GM06990 (cell line): ENCODE measurements around the gene ZNF462.

Experiments used
- DNase-seq: peaks from one replicate; pipeline ENCODE4 v3.0.0-alpha.2; 2011; ENCODE audit not compliant: insufficient read length; ENCODE audit errors: extremely low read depth
- H3K27me3 ChIP-seq: replicated peaks from 2 replicates; pipeline ENCODE4 v1.6.0; 2011; ENCODE audit warnings: low read length; ENCODE audit not compliant: control insufficient read depth, insufficient read depth
- H3K36me3 ChIP-seq: 2 replicates; pipeline ENCODE4 v1.5.1; 2011; ENCODE audit warnings: low read length; ENCODE audit not compliant: control insufficient read depth, insufficient read depth
- H3K4me3 ChIP-seq: replicated peaks from 2 replicates; pipeline ENCODE4 v1.5.1; 2011; ENCODE audit warnings: low read depth, mild to moderate bottlenecking, control low read depth, low read length
- TF ChIP-seq, protein P1 (sequence below): IDR thresholded peaks from 2 replicates; pipeline ENCODE4 v1.5.1; 2011; ENCODE audit warnings: low read length, control low read depth, mild to moderate bottlenecking, inconsistent platforms; ENCODE audit not compliant: insufficient read depth, poor library complexity, severe bottlenecking

Gene ZNF462, protein sequence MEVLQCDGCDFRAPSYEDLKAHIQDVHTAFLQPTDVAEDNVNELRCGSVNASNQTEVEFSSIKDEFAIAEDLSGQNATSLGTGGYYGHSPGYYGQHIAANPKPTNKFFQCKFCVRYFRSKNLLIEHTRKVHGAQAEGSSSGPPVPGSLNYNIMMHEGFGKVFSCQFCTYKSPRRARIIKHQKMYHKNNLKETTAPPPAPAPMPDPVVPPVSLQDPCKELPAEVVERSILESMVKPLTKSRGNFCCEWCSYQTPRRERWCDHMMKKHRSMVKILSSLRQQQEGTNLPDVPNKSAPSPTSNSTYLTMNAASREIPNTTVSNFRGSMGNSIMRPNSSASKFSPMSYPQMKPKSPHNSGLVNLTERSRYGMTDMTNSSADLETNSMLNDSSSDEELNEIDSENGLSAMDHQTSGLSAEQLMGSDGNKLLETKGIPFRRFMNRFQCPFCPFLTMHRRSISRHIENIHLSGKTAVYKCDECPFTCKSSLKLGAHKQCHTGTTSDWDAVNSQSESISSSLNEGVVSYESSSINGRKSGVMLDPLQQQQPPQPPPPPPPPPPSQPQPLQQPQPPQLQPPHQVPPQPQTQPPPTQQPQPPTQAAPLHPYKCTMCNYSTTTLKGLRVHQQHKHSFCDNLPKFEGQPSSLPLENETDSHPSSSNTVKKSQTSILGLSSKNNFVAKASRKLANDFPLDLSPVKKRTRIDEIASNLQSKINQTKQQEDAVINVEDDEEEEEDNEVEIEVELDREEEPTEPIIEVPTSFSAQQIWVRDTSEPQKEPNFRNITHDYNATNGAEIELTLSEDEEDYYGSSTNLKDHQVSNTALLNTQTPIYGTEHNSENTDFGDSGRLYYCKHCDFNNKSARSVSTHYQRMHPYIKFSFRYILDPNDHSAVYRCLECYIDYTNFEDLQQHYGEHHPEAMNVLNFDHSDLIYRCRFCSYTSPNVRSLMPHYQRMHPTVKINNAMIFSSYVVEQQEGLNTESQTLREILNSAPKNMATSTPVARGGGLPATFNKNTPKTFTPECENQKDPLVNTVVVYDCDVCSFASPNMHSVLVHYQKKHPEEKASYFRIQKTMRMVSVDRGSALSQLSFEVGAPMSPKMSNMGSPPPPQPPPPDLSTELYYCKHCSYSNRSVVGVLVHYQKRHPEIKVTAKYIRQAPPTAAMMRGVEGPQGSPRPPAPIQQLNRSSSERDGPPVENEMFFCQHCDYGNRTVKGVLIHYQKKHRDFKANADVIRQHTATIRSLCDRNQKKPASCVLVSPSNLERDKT (N-terminal part only)

DNA sequence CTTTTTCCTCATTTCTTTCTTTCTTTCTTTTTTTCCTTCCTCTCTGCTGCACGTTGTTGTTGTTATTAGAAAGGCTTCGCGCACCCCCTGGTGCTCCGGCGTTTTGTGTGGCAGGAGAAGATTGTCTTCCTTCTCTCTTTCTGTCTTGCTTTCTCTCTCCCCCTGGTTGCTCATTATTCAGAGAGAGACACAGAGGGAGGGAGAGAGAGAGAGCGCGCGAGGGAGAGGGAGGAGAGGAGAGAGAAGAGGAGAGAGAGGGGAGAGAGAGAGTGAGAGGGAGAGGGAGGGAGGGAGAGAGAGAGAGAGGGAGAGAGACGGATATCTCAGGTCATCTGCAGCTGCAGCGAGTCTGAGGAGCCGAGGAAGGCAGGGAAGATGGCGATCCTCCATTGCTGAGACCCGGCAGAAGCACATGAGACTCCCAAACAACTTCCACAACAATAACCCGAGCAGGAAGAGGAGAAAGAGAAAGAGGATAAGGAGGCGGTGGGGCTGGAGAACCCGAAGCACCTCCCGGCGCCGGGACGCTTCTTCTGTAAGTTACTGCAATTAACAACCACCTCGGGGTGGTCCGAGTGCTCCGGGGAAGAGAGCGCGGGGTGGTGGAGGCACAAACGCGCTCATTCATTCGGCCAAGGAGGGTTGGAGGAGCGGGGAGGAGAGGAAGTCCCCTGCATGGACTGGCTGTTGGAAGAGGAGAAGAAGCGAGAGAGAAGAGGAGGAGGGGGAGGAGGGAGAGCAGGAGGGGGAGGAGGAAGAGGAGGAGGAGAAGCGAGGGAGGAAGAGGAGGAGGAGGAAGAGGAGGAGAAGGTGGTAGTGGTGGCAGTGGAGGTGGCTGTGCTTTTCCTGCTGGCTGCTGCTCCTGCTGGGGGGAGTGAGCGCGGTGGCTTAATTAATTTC is at the start of gene ZNF462:
Gene ZNF462, plus strand, starts transcription at position 346 of the 900 bp plus-strand sequence. CDS start 60,218 bp downstream, outside the sequence.
- peak within 1 kb of the TSS; percentile 75 for H3K4me3 ChIP-seq
- no peaks in the 10 kb centered on the region for H3K36me3 ChIP-seq
- peaks cover 1% of the 10 kb centered on the region; the same call in 1 of the 2 replicates for H3K27me3 ChIP-seq
- DNase-seq: peak; percentile 11
- TF ChIP-seq, protein P1, sequence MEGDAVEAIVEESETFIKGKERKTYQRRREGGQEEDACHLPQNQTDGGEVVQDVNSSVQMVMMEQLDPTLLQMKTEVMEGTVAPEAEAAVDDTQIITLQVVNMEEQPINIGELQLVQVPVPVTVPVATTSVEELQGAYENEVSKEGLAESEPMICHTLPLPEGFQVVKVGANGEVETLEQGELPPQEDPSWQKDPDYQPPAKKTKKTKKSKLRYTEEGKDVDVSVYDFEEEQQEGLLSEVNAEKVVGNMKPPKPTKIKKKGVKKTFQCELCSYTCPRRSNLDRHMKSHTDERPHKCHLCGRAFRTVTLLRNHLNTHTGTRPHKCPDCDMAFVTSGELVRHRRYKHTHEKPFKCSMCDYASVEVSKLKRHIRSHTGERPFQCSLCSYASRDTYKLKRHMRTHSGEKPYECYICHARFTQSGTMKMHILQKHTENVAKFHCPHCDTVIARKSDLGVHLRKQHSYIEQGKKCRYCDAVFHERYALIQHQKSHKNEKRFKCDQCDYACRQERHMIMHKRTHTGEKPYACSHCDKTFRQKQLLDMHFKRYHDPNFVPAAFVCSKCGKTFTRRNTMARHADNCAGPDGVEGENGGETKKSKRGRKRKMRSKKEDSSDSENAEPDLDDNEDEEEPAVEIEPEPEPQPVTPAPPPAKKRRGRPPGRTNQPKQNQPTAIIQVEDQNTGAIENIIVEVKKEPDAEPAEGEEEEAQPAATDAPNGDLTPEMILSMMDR: peak; percentile 16

DNA sequence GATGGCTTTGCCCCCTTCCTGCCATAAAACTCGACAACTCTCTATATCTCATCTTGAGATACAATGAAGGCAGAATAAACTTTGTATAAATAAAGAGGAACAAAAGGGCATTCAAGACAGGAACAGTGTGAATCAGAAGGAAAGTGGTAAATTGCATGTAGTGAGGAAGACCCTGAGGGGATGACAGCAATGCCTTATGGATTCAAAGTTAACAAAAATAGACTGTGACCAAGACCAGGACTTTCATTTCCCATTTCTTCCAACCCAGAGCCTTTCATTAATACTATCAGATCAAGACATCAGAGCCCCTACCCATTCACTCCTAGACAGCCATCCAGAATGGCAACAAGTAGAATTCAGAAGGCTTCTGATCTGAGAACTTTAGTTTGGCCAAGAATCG is 46.4 kb upstream of the ZNF462 start:
- H3K4me3 ChIP-seq: no peak overlapping the region
- H3K36me3 ChIP-seq: no peaks in the 10 kb centered on the region
- TF ChIP-seq, protein P1: no peak
- DNase-seq: no peak
- H3K27me3 ChIP-seq: no peaks in the 10 kb centered on the region

DNA sequence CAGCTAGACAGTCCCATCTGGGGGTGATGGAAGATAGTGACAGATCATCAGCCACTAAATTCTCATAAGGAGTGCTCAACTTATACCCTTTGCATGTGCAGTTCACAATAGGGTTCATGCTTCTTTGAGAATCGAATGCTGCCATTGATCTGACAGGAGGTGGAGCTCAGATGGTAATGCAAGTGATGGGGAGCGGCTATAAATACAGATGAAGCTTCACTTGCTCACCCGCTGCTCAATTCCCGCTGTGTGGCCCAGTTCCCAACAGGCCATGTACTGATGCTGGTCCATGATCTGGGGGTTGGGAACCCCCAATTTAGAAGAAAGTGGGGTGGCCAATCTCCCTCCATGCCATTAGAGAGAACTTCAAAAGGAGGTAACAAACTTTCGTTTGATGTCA is 44.9 kb upstream of the ZNF462 start:
- Histone ChIP-seq H3K27me3 (no peaks in the 10 kb centered on the region), H3K36me3 (no peaks in the 10 kb centered on the region), H3K4me3 (no peak overlapping the region)
- no peak for DNase-seq
- TF ChIP-seq, protein P1: no peak

DNA sequence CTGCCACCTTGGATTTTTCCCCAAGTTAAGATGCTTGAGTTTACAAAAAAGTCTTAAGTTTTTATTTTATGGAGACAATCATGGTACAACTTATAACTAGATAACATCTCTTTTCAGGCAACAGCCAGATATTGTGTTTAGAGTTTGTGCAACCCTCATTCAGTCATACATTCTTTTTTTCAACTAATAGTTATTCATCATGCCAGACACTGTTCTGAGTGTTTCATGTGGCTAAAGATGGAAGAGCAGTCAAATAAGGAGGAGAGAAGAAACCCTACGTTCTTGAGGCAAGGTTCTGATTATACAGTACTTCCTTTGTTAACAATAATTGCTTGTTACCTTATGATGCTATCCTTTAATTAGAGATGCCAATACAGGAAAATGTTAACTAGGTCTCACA is 42.1 kb upstream of the ZNF462 start:
- DNase-seq: no peak
- H3K27me3 ChIP-seq: no peaks in the 10 kb centered on the region
- TF ChIP-seq, protein P1: no peak
- no peaks in the 10 kb centered on the region for H3K36me3 ChIP-seq
- H3K4me3 ChIP-seq: no peak overlapping the region

DNA sequence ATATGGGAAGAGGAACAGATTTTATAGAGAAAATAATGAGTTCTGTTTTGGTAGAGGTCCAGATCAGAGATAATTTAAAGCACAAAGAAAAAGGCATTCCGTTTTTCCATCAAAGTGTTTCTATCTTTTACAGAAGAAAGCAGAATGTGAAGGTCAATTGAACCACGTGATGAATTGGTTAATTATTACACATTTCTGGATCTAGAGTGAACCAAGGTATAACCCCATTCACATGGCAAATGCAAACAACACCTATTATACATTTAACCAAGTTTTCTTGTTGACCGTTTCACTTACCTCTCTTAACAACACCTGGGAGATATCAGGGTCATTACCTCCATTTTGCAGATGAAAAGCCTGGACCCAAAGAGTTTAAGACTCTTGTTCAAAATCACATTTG is 34.9 kb upstream of the ZNF462 start:
- Histone ChIP-seq H3K36me3 (no peaks in the 10 kb centered on the region), H3K4me3 (no peak overlapping the region), H3K27me3 (no peaks in the 10 kb centered on the region)
- TF ChIP-seq, protein P1: no peak
- no peak for DNase-seq
